Urothelium cell line (cell line): ENCODE data around the gene TRIM3.
"Not testable (repeated sequence)": the region's sequence is repeated elsewhere in the genome, so short reads cannot be mapped to it uniquely, and the experiment has no call there.

Experiments
- DNase-seq: peaks from one replicate; pipeline ENCODE4 v3.0.0; 2011; ENCODE audit warnings: low spot score, mixed read lengths
- FAIRE-seq: peaks from 2 replicates; lab custom pipeline; 2011; peaks lifted over from hg19 to GRCh38; lab: Jason Lieb, UNC

The TRIM3 gene

DNA sequence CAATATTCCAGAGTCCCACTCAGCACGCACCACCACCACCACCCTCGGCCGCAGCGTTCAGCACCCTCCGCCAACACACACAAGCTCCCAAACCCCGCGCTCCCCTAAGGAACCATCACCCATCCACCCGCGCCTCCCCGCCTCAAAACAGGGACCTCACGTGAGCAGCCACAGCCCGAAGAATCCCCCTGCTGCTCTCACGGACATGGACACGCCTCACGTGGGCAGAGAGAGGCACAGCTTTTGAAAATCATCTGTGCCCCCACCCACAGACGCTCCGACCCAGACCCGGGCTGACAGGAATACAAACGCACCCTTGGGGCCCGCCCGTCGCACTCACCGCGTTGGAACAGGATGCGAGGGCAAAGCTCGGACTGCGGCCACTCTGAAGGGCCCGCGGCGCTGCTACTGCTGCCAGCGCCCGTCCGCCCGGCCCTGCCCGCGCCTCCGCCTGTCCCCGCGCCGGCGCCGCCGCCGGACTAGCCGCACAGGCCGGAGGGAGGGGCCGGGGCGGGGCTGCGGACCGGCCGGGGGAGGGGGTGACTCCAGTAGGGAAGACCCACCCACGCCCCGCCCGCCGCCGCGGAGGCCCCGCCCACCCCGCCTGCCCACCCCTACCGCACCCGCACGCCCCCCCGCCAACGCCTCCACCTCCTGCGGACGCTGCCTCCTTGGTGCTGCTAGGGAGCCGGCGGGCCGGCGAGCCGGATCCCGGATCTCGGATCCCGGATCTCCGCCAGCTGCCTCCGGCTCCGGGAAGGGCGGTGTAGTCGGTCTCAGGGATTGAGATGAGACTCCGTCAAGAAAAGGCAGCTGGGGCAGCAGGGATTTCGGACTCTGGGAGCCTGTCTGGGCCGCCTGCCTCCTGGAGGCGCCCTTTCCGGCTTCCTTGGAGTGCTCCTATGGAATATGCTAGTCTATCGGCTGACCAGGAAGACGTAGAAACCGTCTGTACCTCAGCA, at the start of gene TRIM3:
TSS of gene TRIM3 (minus strand) at position 491 of the 962 bp plus-strand sequence. CDS start 8,246 bp downstream, outside the sequence.
- peak; percentile 98 for DNase-seq
- FAIRE-seq = no peak

DNA sequence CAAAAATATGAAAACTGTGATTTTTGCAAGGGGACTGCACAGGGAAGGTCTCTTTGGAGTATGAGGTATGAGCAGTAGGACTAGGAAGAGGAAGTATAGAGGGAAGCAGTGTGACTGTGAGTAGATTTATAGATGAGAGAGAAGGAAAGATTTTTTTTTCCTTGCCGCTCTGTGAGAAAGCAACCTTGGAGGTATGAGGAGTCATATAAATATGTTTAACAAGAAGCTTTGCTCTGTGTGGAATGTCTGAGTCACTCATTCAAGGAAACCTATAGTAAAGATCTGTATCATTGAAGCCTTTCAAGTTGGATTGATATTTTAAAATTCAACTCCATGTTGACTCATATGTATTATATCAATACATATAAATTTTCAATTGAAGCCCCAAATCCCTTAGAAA, 49.5 kb upstream of the TRIM3 start:
- DNase-seq (no peak), FAIRE-seq (no peak)

DNA sequence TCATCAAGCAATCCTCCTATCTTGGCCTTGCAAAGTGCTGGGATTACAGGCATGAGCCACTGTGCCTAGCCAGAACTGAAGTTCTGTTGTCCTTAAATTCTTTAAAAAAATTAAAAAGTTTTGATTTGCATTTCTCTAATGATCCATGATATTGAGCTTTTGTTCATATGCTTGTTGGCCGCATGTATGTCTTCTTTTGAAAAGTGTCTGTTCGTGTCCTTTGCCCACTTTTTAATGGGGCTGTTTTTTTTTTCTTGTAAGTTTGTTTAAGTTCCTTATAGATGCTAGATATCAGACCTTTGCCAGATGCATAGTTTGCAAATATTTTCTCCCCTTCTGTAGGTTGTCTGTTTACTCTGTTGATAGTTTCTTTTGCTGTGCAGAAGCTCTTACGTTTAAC, 48.2 kb upstream of the TRIM3 start:
- not testable (repeated sequence) for DNase-seq, FAIRE-seq

DNA sequence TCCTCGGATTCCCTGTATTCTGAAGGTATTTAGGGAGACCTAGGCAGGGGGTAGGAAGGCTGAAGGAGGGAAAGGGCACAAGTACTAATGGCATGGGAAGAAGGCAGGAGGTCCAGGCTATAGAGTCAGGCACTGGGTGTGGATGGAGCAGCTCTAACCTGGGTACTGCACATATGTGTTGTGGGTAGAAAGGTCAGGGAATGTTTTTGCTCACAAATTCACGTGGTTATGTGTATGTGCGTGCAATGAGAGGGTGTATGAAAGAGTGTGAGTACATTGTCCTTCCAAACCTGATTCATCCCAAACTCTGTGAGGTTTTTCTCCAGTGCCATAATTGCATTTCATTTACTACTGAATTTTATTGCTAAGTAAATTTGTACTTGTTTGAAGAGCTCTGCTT, 46.5 kb upstream of the TRIM3 start:
- no peak for DNase-seq
- no peak for FAIRE-seq

DNA sequence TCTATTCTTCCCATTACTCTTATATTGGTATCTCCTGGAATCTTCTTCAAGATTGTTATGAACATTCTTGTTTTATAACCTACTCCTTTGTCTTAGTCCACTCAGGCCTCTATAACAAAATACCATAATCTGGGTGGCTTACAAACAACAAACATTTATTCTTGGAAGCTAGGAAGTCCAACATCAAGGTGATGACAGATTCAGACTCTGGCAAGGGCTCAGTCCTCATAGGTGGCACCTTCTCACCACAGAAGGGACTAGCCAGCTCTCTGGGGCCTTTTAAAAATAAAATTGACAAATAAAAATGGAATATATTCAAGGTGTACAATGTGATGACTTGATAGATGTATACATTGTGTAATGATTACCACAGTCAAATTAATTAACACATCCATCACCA, 43.1 kb upstream of the TRIM3 start:
- no peak for FAIRE-seq
- no peak for DNase-seq

DNA sequence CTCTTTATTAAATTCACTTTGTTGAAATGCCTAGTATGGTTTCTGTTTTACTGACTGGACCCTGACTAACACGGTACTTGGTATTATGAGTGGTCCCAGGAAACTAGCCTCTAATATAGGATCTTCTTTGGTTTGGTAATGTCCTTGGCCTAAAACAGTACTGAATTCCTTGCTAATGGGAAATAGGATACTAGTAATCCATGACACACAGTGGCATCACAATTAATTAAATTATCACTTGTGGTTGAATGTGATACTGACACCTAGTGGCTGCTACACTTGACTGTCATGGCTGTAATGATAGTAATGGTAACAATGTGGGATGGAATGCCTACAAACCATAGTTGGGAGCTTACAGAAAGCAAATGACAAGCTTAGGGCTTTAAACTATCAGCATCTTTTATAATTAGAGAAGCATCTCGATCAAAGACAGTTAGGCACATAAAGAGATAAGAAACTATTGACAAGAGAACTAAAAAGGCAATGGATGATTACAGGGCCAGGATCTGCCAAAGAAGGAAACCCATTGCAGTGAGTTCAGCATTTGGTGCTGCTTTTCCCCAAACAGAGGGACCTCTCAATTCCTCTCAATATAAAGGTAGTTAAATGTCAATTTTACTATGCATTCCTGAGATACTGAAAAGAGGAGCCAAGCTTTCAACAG, 32.0 kb upstream of the TRIM3 start:
- DNase-seq = peak; percentile 37
- FAIRE-seq = peak; percentile 58

DNA sequence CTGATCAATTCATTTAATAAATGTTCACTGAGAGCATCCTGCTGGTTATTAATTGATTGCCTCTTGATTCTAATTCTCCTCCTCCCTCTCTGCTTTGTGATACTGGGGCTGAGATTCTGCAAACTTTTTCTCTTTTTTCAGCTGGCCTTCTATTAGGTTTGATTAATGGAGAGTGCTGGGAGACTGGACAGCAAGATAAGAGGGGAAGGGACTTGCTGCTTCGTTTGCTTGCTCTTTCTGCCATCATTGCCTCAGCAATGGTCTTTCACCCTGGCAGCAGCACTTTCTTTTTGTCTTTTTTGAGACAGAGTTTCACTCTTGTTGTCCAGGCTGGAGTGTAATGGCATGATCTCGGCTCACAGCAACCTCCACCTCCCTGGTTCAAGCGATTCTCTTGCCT, 30.4 kb upstream of the TRIM3 start:
- FAIRE-seq (no peak), DNase-seq (no peak)

DNA sequence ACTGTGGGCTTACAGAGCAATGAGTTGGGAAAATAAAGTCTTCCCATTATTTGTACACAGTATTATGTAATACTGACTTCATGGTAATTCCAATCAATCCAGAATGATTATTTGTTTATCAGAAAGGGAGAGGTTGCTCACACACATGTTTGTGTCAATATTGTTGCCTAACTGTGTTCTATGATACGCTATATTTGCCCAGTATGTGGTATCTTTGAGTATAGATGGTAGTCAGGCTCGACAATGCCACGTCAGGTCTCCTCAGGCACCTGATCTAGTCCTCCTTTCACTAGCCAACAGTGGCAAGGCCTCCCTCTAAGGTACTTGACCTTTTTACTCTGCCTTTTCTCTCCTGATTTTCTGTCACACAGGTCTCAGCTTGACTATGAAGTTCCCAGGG, 28.6 kb upstream of the TRIM3 start:
- DNase-seq = no peak
- FAIRE-seq = no peak

DNA sequence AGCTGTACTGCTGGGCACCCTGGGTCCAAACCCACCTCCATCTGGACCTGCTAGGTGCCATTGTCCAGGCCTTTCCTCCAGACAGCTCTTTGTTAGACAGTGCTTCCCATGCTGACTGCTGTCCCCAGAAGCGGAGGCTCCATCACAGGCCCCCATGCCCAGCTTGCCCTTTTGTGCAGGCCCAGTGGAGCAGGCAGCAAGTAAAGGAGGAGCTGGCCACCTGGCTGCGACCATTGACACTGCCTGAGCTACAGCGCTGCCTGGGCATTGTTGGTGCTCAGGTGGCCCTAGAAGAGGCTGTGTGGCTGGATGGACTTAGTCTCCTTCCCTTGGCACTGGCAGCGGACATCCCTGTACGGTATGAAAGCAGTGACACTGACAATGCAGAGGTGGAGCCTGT, 24.8 kb upstream of the TRIM3 start:
- no peak for FAIRE-seq
- DNase-seq = no peak

DNA sequence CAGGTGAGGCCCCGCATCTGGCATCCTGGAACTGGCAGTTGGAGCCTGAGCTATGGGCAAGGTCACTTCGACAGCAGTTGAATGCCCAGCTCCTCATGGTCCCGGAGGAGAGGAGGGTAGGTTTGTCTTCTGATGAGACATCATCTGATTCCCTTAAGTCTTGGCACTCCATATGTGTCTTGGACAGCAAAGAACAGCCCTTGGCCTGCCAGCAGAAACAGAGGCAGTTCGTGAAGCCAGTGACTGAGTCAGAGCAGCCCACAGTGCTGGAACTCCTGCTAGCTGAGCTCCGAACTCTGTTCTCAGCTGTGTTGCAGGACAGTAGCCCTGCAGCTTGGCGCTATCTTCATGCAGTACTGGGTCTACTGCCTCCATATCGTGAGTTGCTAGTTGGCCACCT, 24.4 kb upstream of the TRIM3 start:
- DNase-seq (no peak), FAIRE-seq (no peak)

DNA sequence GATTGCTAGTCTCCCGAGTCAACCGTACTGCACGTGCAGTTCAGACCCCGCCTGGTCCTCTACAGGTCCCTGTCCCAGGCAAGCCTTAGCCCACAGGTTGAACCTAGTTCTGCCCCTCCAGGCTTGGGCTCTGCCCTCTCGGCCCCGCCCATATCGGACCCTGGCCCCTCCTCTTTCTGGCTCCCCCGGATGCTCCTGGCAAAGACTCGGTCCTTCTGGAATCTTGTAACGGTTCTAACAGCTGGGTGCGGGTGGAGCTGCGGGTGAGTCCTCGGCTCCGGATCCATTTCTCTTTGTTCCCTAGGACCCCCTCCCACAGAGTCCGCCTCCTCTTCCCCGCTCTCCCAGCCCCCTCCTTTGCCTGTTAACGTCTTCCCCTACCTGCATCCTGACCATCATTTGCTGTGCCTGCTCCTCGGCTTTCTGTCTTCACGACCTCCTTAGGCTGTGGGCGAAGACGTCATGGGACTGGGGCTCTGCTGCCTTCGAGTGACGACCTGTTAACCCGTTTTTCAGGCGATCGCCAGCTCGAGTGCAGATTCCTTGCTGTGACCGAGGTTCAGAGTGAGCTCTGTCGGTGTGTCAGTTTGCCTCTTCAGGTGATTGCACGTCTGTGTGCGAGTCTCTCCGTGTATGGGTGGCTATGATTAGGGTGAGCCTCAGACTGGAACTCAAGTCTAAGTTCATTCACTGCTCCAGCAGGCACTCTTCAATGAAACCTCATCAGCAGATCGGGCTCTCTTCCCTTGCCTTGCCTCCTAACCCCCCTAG, 23.5 kb upstream of the TRIM3 start, which contains the start of gene DNHD1:
TSS of gene DNHD1 (plus strand) at position 212 of the 771 bp plus-strand sequence. CDS start 936 bp downstream, outside the sequence.
- DNase-seq (no peak), FAIRE-seq (no peak)

DNA sequence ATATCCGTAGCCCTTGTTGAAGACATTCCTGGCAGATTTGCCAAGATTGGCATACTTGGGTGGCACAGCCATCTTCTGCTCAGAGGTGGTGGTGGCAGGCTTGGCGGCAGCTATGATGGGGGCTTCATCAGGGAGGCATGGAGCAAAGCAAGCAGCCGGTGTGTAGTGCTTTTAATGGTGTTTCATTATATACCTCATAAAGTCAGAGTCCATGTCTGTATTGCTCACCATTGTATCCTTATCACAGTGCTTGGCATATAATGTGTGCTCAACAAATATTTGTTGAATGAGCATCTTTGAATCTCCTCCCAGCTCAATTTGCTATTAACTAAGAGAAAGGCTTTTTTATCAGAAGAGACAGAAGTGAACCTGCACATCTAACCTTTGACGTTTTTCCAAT, 15.6 kb upstream of the TRIM3 start:
- DNase-seq (no peak), FAIRE-seq (no peak)

DNA sequence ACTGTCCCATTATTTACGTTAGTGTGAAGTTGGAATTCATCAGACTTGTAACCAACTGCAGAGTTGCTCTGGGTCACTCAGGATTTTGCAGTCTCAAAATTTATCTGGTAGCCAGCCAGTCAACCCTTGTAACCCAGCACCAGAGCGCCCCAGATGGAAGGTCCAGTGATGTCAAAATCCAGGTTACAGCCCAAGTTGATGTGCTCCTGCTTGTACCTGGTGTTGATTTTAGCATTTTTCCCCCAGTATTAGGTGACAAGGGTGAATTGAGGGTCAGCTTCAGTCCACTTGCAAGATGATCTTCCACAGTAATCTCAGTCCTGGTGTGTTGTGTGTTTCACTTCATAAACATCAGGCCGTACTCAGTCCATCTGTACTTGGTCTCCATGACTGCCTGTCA, 15.1 kb upstream of the TRIM3 start:
- FAIRE-seq (no peak), DNase-seq (no peak)

DNA sequence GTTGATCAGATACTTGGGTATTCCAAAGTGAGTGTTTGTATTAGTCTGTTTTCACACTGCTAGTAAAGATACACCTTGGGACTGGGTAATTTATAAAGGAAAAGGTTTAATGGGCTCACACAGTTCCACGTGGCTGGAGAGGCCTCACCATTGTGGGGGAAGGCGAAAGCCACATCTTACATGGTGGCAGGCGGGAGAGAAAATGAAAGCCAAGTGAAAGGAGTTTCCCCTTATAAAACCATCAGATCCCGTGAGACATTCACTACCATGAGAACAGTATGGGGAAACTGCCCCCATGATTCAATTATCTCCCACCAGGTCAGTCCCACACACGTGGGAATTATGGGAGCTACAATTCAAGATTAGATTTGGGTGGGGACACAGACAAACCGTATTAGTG, 14.6 kb upstream of the TRIM3 start:
- DNase-seq (no peak), FAIRE-seq (no peak)

DNA sequence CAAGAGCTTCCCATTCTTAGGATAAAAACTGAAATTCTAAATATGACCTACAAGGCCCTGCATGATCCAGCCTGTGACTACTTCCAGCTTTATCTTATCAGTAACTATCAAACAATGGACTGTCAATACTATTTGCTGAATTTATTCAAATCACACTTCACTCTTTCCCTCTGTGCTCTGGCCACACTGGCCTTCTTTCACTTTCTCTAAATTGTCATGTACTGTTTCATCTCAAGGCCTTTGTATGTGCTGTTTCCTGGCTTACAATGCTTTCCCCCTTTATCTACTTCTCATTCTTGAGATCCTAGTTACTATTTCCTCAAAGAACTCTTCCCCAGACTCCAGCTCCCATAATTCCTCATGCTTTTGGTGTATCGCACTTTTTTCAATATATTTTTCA, 13.2 kb upstream of the TRIM3 start:
- no peak for DNase-seq
- no peak for FAIRE-seq

DNA sequence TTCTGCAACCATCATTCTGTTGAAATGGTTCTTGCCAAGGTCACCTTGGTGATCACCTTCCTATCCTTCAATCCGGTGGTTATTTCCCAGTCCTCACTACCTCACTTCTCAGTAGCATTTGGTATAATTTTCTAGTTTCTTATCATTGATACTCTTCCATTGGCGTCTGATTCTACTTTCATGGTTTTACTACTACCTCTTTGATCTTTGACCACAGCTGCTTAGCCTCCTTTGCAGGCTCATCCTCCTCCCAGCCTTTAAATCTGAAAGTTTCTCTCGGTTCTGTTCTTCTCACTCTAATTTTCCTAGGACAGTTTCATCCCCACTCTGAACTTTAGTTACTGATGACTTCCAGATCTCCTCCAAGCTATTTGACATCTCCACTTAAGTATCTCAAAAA, 12.5 kb upstream of the TRIM3 start:
- FAIRE-seq = no peak
- no peak for DNase-seq

DNA sequence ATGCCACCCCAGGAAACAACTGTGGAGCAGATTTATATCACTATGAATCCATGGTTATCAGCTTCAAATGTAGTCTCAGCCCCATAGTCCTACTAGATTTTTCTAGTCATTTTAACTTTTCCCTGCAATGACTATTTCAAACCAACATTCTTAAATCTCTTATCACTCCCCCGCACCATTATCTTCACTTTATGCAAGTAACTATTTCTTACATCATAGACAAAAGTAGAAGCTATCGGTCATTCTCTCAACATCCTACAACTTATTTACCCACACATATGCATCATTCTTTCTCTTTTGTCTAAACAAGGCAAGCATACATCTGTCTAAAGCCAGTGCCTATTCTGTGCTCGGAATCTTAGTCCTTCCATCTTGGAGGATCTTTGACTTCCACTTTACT, 11.9 kb upstream of the TRIM3 start:
- FAIRE-seq (no peak), DNase-seq (no peak)

DNA sequence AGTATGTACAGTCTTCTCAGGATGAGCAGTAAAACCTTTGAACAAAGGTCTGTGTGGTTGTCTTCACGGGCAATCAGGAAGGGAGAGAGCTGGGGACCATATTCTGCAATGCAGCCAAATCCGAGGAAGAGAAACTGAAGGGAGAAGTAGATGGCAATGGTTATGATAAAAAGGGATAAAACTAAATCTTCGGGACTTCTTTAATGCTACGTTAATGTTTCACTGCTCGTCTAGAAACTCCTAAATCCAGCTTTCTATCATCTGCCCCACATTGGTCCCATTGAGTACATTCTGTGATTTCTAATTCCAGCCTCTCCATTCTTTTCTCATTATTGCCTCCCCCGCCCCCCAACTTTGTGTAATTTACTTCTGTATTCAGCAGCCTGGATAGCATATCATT, 9.3 kb upstream of the TRIM3 start:
- FAIRE-seq (no peak), DNase-seq (no peak)

DNA sequence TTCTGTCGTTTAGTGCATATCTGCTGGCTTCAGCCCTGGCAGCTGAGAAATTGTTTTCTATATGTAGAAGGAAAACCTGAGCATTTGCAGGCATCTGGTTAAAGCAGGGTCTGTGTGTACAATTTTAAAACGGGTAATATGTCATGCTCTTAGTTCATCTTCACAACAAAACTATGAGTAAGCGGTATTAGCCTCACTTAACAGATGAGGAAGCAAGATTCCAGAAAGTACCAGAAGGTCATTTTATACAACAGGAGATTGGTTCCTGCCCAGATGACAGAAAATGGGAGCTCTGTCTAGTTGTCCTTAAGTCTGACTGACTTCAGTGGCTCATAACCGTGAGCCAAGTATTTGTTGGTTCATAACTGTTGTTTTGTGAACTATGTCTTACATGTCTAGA, 8.7 kb upstream of the TRIM3 start:
- DNase-seq (no peak), FAIRE-seq (no peak)

DNA sequence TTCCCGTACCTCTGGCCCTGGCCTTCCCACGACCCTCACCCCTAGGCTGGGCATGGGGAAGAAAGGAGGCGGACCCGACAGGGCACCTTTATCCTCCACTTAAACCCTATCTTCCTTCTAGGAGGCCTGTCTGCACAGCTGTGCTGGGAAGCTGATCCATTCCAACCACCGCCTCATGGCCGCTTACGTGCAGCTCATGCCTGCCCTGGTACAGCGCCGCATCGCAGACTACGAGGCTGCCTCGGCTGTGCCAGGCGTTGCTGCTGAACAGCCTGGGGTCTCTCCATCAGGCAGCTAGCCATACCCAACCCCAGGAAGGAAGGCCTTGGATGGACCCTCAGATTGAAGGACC, 8.2 kb upstream of the TRIM3 start:
- FAIRE-seq (no peak), DNase-seq (peak; percentile 13)
